DND-41 (cell line): ENCODE data around the gene ACTR3C.

ENCODE experiments used
- EZH2 ChIP-seq: IDR thresholded peaks from 3 replicates; pipeline ENCODE4 v1.6.1; 2012; ENCODE audit warnings: borderline replicate concordance, low read depth, mild to moderate bottlenecking, moderate library complexity, low read length, inconsistent platforms; ENCODE audit not compliant: severe bottlenecking
- TF ChIP-seq, protein P1 (sequence below): IDR thresholded peaks from 2 replicates; pipeline ENCODE4 v1.5.1; 2012; ENCODE audit warnings: borderline replicate concordance, low read length, moderate library complexity, mild to moderate bottlenecking; ENCODE audit not compliant: poor library complexity, severe bottlenecking; ENCODE audit errors: extremely low read depth

DNA sequence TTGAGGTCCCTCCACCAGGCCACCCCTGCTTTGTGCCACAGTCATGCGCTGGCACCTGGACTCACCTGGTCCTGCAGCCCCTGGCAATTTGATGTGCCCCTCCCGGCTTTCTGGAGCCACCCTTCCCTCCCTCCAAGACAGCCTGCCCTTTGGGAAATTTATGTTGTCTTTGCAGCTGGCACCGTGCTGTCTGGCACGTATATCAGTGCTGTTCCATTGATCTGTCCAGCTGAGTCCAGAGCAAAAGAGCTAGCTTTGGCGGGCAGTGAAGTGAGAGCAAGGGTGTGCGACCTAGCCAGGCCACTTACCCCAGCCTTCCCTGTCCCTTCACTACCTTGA, 12.4 kb upstream of the ACTR3C start:
- TF ChIP-seq, protein P1, sequence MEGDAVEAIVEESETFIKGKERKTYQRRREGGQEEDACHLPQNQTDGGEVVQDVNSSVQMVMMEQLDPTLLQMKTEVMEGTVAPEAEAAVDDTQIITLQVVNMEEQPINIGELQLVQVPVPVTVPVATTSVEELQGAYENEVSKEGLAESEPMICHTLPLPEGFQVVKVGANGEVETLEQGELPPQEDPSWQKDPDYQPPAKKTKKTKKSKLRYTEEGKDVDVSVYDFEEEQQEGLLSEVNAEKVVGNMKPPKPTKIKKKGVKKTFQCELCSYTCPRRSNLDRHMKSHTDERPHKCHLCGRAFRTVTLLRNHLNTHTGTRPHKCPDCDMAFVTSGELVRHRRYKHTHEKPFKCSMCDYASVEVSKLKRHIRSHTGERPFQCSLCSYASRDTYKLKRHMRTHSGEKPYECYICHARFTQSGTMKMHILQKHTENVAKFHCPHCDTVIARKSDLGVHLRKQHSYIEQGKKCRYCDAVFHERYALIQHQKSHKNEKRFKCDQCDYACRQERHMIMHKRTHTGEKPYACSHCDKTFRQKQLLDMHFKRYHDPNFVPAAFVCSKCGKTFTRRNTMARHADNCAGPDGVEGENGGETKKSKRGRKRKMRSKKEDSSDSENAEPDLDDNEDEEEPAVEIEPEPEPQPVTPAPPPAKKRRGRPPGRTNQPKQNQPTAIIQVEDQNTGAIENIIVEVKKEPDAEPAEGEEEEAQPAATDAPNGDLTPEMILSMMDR, result no peak
- TF ChIP-seq EZH2, result no peak
